Ishikawa (cell line): ENCODE data around the gene COA1.

Experiments used
- CEBPB ChIP-seq: IDR thresholded peaks from 2 replicates; pipeline ENCODE4 v1.6.1; 2012
- CREB1 ChIP-seq: IDR thresholded peaks from 2 replicates; pipeline ENCODE4 v1.6.1; 2012; ENCODE audit warnings: low read depth
- EGR1 ChIP-seq: IDR thresholded peaks from 2 replicates; pipeline ENCODE4 v1.6.1; 2012
- EP300 ChIP-seq: IDR thresholded peaks from 2 replicates; pipeline ENCODE4 v1.6.1; 2012; ENCODE audit warnings: borderline replicate concordance
- FOXM1 ChIP-seq: IDR thresholded peaks from 2 replicates; pipeline ENCODE4 v1.6.1; 2012; ENCODE audit warnings: low read depth, borderline replicate concordance
- MAX ChIP-seq: IDR thresholded peaks from 2 replicates; pipeline ENCODE4 v1.6.1; 2012
- NFIC ChIP-seq: IDR thresholded peaks from 2 replicates; pipeline ENCODE4 v1.6.1; 2012
- RAD21 ChIP-seq: IDR thresholded peaks from 2 replicates; pipeline ENCODE4 v1.6.1; 2012; ENCODE audit warnings: low read depth
- REST ChIP-seq: IDR thresholded peaks from 2 replicates; pipeline ENCODE4 v1.6.1; 2012; ENCODE audit warnings: low read depth, mild to moderate bottlenecking
- TAF1 ChIP-seq: IDR thresholded peaks from 2 replicates; pipeline ENCODE4 v1.6.1; 2012; ENCODE audit warnings: low read depth, mild to moderate bottlenecking
- TCF12 ChIP-seq: IDR thresholded peaks from 2 replicates; pipeline ENCODE4 v1.6.1; 2012; ENCODE audit warnings: low read depth
- TEAD4 ChIP-seq: IDR thresholded peaks from 2 replicates; pipeline ENCODE4 v1.6.1; 2012
- USF1 ChIP-seq: IDR thresholded peaks from 2 replicates; pipeline ENCODE4 v1.6.1; 2012
- YY1 ChIP-seq: IDR thresholded peaks from 2 replicates; pipeline ENCODE4 v1.6.1; 2012; ENCODE audit warnings: low read depth
- ZBTB7A ChIP-seq: IDR thresholded peaks from 2 replicates; pipeline ENCODE4 v1.6.1; 2012; ENCODE audit warnings: low read depth

Gene COA1

GRCh38 chr7:43695365-43695764 is 34.0 kb downstream of the COA1 start:
- TF ChIP-seq TCF12 (no peak), MAX (no peak), RAD21 (no peak), YY1 (no peak), EGR1 (no peak), NFIC (no peak), REST (no peak), EP300 (no peak), FOXM1 (no peak), USF1 (no peak), TAF1 (no peak), ZBTB7A (no peak), CREB1 (no peak), TEAD4 (no peak), CEBPB (no peak)

GRCh38 chr7:43694399-43694748 is 34.9 kb downstream of the COA1 start:
- TF ChIP-seq TEAD4 (no peak), MAX (no peak), TCF12 (no peak), TAF1 (no peak), YY1 (no peak), REST (no peak), FOXM1 (no peak), ZBTB7A (no peak), CREB1 (no peak), USF1 (no peak), EP300 (no peak)

GRCh38 chr7:43693687-43694398 is 35.5 kb downstream of the COA1 start:
- no peak for TF ChIP-seq CEBPB
- TF ChIP-seq TEAD4, result no peak
- TF ChIP-seq EGR1, result no peak
- TF ChIP-seq TCF12, result no peak
- no peak for TF ChIP-seq TAF1
- TF ChIP-seq RAD21, result no peak
- TF ChIP-seq MAX, result no peak
- no peak for TF ChIP-seq NFIC
- TF ChIP-seq USF1, result no peak
- TF ChIP-seq CREB1, result no peak
- TF ChIP-seq ZBTB7A, result no peak
- TF ChIP-seq EP300, result no peak
- no peak for TF ChIP-seq FOXM1

- TF ChIP-seq TCF12, result no peak
Observed at GRCh38 chr7:43692582-43693373, 36.5 kb downstream of the COA1 start.

GRCh38 chr7:43691611-43692010 is 37.7 kb downstream of the COA1 start:
- TF ChIP-seq EP300, result no peak
- TF ChIP-seq USF1, result no peak
- no peak for TF ChIP-seq TAF1
- no peak for TF ChIP-seq ZBTB7A
- no peak for TF ChIP-seq TCF12
- no peak for TF ChIP-seq CEBPB
